Smooth muscle cell (in vitro differentiated cells): ENCODE results near the gene S100PBP. TPM values are rescaled to one million over a fixed set of nuclear protein-coding genes. Genes with fewer than 3 reads are reported as not detected.

Source experiments
- DNase-seq: peaks from one replicate; lab custom pipeline; 2025; ENCODE audit not compliant: unreplicated experiment; lab: John Stamatoyannopoulos, UW
- H2AFZ ChIP-seq: fragments of 200-600 bp; sonication (generic); 2 replicates; pipeline ENCODE4 v1.6.0; 2016; ENCODE audit warnings: antibody characterized with exemption, low read depth, mild to moderate bottlenecking
- H3F3A ChIP-seq: fragments of 200-600 bp; sonication (generic); 2 replicates; pipeline ENCODE4 v1.6.0; 2017; ENCODE audit warnings: antibody characterized with exemption, low read depth
- H3K27ac ChIP-seq: fragments of 200-600 bp; sonication (generic); 2 replicates; pipeline ENCODE4 v1.5.1; 2016; ENCODE audit warnings: low read depth, mild to moderate bottlenecking
- H3K27me3 ChIP-seq: fragments of 200-600 bp; sonication (generic); 2 replicates; pipeline ENCODE4 v1.6.1; 2016; ENCODE audit warnings: low read depth, mild to moderate bottlenecking
- H3K36me3 ChIP-seq: fragments of 200-600 bp; sonication (generic); 2 replicates; pipeline ENCODE4 v1.5.1; 2016; ENCODE audit warnings: low read depth
- H3K4me1 ChIP-seq: fragments of 200-600 bp; sonication (generic); 2 replicates; pipeline ENCODE4 v1.5.1; 2016; ENCODE audit warnings: low read depth
- H3K4me2 ChIP-seq: fragments of 200-600 bp; sonication (generic); 2 replicates; pipeline ENCODE4 v1.6.0; 2016; ENCODE audit warnings: mild to moderate bottlenecking
- H3K4me3 ChIP-seq: fragments of 200-600 bp; sonication (generic); 2 replicates; pipeline ENCODE4 v1.5.1; 2016; ENCODE audit warnings: mild to moderate bottlenecking
- H3K79me2 ChIP-seq: fragments of 200-600 bp; sonication (generic); 2 replicates; pipeline ENCODE4 v1.6.0; 2016; ENCODE audit warnings: low read depth, mild to moderate bottlenecking
- H3K9ac ChIP-seq: fragments of 200-600 bp; sonication (generic); 2 replicates; pipeline ENCODE4 v1.6.0; 2016; ENCODE audit warnings: low read depth
- H3K9me3 ChIP-seq: fragments of 200-600 bp; sonication (generic); replicated peaks from 2 replicates; pipeline ENCODE4 v1.5.1; 2016; ENCODE audit warnings: low read depth
- H4K20me1 ChIP-seq: fragments of 200-600 bp; sonication (generic); 2 replicates; pipeline ENCODE4 v1.6.0; 2016; ENCODE audit warnings: low read depth
- WGBS: methylation state at CpG from one replicate; pipeline ENCODE4 v1.1.7; 2016; ENCODE audit warnings: low lambda C conversion rate; 5-methylcytosine and 5-hydroxymethylcytosine counted together
- polyA plus RNA-seq: library from polyadenylated mRNA; unstranded; fragments of >200 nt; fragmentation: Nextera tagmentation; extraction: Ambion mirVana; gene quantifications from 2 replicates; pipeline ENCODE4 v1.2.1, GENCODE V29; 2016
- total RNA-seq: library from RNA; depleted of rRNA; stranded (reverse); fragments of >200 nt; gene quantifications from 2 replicates; pipeline ENCODE4 v1.2.3, GENCODE V29; 2014
- TF ChIP-seq, protein P1 (sequence below): fragments of 200-600 bp; sonication (generic); IDR thresholded peaks from 2 replicates; pipeline ENCODE4 v1.5.1; 2017; ENCODE audit warnings: borderline replicate concordance, mild to moderate bottlenecking, antibody characterized with exemption; ENCODE audit not compliant: insufficient read depth, poor library complexity, severe bottlenecking

The S100PBP gene
- total and polyA plus RNA-seq, 2 experiments from 2014 or later, result 22.1 to 39.1 TPM

DNA sequence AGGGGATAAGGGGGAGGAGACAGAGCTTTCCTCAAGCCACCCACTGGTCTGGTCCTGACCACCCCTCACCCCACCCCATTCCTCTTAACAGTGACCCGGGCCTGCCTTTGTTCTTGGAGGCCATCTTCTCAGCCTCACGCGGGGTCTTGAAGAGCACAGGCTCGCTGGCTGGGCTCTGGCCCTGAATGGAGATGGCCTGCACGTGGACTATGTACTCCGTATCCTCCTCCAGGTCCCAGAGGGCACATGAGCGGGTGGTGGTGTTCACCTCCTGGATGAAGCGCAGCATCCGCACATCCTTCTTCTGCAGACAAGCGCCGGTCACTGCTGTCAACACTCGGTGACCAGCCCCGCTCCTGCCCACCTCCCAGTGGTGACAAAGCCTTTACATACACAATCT is 50.6 kb downstream of the S100PBP start:
- Histone ChIP-seq H3K27ac (no peak overlapping the region), H4K20me1 (no peaks in the 10 kb centered on the region), H3K9me3 (no peaks in the 10 kb centered on the region), H3K27me3 (peaks cover 24% of the 10 kb centered on the region), H3K4me2 (no peak overlapping the region), H3K36me3 (no peaks in the 10 kb centered on the region), H3K4me3 (no peak overlapping the region), H3K4me1 (peaks cover 14% of the 10 kb centered on the region), H3K79me2 (no peaks in the 10 kb centered on the region), H3K9ac (no peak overlapping the region), H3F3A (no peaks in the 10 kb centered on the region), H2AFZ (no peak overlapping the region)
- WGBS, result 95% methylated on average over 13 of the region's 13 CpGs
- TF ChIP-seq, protein P1, sequence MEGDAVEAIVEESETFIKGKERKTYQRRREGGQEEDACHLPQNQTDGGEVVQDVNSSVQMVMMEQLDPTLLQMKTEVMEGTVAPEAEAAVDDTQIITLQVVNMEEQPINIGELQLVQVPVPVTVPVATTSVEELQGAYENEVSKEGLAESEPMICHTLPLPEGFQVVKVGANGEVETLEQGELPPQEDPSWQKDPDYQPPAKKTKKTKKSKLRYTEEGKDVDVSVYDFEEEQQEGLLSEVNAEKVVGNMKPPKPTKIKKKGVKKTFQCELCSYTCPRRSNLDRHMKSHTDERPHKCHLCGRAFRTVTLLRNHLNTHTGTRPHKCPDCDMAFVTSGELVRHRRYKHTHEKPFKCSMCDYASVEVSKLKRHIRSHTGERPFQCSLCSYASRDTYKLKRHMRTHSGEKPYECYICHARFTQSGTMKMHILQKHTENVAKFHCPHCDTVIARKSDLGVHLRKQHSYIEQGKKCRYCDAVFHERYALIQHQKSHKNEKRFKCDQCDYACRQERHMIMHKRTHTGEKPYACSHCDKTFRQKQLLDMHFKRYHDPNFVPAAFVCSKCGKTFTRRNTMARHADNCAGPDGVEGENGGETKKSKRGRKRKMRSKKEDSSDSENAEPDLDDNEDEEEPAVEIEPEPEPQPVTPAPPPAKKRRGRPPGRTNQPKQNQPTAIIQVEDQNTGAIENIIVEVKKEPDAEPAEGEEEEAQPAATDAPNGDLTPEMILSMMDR, result no peak
- DNase-seq, result no peak

DNA sequence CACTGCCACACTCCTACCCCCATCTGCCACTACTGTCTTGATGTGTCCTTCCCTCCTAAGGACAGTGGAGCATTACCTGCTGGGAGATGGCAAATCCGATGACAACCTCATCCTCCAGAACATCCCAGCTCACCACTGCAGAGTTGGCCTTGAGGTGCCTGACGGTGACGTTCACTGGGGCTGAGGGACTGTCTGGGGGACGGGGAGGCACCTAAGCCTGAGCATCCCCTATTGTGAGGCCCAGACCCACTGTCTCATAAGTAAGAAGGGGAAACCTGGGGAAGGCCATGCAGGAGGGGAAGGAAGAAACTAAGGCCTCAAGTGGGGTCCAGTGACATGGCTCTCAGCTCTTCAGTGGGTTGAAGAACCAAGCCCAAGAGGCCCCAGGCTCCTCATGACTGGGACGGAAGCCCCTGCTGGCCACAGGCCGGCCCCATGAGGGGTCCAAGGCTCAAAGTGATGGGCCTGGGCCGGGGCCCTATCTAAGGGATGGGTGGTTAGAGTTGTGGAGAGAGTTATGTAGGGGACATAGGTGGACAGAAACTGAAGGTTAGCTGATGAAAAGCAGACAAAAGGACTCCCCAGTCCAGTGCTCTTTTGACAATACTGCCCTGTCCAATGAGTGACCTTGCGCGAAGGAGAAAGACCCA is 51.5 kb downstream of the S100PBP start:
- Histone ChIP-seq H3K27me3 (peaks cover 24% of the 10 kb centered on the region), H3K4me3 (no peak overlapping the region), H3K9me3 (no peaks in the 10 kb centered on the region), H3K36me3 (no peaks in the 10 kb centered on the region), H4K20me1 (no peaks in the 10 kb centered on the region), H2AFZ (no peak overlapping the region), H3K27ac (no peak overlapping the region), H3K4me1 (peaks cover 14% of the 10 kb centered on the region), H3F3A (no peaks in the 10 kb centered on the region), H3K4me2 (no peak overlapping the region), H3K9ac (no peak overlapping the region), H3K79me2 (no peaks in the 10 kb centered on the region)
- 91% methylated on average over 9 of the region's 9 CpGs for WGBS
- TF ChIP-seq, protein P1, result no peak
- no peak for DNase-seq

DNA sequence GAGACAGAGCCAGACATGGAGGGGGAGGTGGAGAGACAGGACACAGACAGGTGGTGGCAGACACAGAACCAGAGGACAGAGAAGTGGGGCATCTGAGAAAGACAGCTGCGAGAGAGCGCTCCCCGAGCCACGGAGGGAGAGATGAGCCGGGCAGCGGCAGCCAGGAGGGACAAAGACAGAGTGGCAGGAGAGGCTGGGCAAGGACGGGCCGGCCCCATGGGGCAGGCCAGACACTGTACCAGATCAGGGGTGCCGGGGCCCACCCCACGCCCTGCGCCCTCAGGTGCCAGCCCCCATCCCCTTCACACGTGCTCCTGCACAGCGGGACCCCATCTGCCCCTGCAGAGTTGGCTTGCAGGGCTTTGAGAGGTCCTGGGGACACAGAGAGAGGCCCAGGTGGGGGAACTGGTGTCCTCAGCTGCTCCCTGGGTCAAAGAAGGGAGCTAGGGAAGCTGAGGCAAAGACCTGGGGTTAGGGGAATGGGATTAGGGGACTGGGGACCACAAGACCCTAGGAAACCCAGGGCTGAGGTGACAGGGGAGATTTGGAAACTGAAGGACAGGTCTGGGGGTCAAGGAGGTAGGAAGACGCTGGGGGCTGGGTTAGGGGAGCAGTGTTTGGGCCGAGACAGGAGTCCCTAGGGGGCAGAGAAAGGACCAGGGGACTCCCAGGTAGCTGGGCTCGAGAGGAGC is 52.6 kb downstream of the S100PBP start:
- Histone ChIP-seq H4K20me1 (no peaks in the 10 kb centered on the region), H3K4me3 (peak overlapping the region; percentile 40), H3K4me1 (peaks cover 14% of the 10 kb centered on the region), H3K36me3 (no peaks in the 10 kb centered on the region), H3K9me3 (no peaks in the 10 kb centered on the region), H3K27me3 (peaks cover 24% of the 10 kb centered on the region), H2AFZ (no peak overlapping the region), H3K9ac (no peak overlapping the region), H3K27ac (no peak overlapping the region), H3K79me2 (no peaks in the 10 kb centered on the region), H3F3A (no peaks in the 10 kb centered on the region), H3K4me2 (peak overlapping the region; percentile 80)
- TF ChIP-seq, protein P1, result no peak
- 52% methylated on average over 12 of the region's 16 CpGs for WGBS
- DNase-seq, result no peak
